Measurements from ENCODE around the gene PRKAR2B.

The PRKAR2B gene

DNA sequence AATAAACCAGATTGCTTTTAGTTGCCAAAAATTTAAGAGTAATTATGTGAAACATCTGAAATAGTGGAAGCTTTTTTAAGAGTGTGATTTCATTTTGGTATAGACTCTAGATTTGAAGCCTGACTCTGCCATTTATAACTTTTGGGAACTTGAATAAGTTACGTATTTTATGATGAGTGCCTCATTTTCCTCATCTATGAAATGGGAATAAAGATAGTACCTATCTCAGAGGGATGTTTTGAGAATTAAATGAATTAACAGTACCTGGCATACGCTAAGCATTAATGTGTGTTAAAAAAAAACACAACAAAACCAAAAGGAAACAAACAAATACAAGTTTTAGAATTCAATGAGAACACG is 12.9 kb downstream of the PRKAR2B start:
- TF ChIP-seq L3MBTL2 (conservative IDR thresholded peaks at IDR 0.05) (no peak), BHLHE40 (IDR thresholded peaks at IDR 0.05; ENCODE audit: borderline replicate concordance) (no peak), ELF4 (IDR thresholded peaks at IDR 0.05) (no peak), HDGF (IDR thresholded peaks at IDR 0.05; ENCODE audit: borderline replicate concordance) (no peak)
- CTCF ChIA-PET: interaction anchor here (0.6 to 1.5 kb wide), 2 partner anchors 9 to 28 kb away, joined by 4 to 5 read pairs; no protein-coding TSS in a partner anchor
- POLR2A ChIA-PET: no interaction called here
- no peak for DNase-seq (ENCODE audit: extremely low spot score)

DNA sequence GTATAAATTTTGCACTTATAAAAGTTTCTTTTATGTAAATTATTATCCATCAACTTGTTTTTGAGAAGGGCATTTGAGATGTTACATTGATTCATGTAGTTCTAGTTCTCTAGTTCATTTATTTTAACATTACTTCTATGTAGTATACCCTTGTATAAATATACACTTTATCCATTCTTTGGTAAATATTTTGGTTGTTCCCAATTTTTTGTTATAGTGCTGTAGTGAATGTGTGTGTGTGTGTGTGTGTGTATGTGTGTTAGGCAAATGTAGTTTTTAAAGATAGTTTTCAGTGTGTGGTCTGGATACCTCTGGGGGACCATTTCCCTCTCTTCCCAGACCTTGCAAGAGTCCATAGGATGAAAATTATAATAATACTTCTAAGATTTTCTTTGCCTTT is 15.0 kb downstream of the PRKAR2B start:
- DNase-seq (ENCODE audit: extremely low spot score): no peak
- POLR2A ChIA-PET: no interaction called here
- CTCF ChIA-PET: no interaction called here
- TF ChIP-seq TARDBP (IDR thresholded peaks at IDR 0.05): no peak
- TF ChIP-seq BHLHE40 (IDR thresholded peaks at IDR 0.05; ENCODE audit: borderline replicate concordance): no peak
- no peak for TF ChIP-seq CTBP1 (IDR thresholded peaks at IDR 0.05; ENCODE audit: borderline replicate concordance)
- TF ChIP-seq HDGF (IDR thresholded peaks at IDR 0.05; ENCODE audit: borderline replicate concordance): no peak
- no peak for TF ChIP-seq NFRKB (IDR thresholded peaks at IDR 0.05)
- no peak for TF ChIP-seq ELF4 (IDR thresholded peaks at IDR 0.05)
- no peak for TF ChIP-seq ARNT (IDR thresholded peaks at IDR 0.05)
- no peak for TF ChIP-seq FOXM1 (IDR thresholded peaks at IDR 0.05; ENCODE audit: borderline replicate concordance)
- TF ChIP-seq SUZ12 (IDR thresholded peaks at IDR 0.05): no peak
- no peak for TF ChIP-seq L3MBTL2 (conservative IDR thresholded peaks at IDR 0.05)
- TF ChIP-seq, protein P1, sequence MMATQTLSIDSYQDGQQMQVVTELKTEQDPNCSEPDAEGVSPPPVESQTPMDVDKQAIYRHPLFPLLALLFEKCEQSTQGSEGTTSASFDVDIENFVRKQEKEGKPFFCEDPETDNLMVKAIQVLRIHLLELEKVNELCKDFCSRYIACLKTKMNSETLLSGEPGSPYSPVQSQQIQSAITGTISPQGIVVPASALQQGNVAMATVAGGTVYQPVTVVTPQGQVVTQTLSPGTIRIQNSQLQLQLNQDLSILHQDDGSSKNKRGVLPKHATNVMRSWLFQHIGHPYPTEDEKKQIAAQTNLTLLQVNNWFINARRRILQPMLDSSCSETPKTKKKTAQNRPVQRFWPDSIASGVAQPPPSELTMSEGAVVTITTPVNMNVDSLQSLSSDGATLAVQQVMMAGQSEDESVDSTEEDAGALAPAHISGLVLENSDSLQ (IDR thresholded peaks at IDR 0.05): no peak
- no peak for TF ChIP-seq FOXK2 (IDR thresholded peaks at IDR 0.05)
- no peak for TF ChIP-seq ZNF384 (IDR thresholded peaks at IDR 0.05)
- TF ChIP-seq LEF1 (IDR thresholded peaks at IDR 0.05; ENCODE audit: borderline replicate concordance): no peak
- TF ChIP-seq FOXA1 (IDR thresholded peaks at IDR 0.05): no peak
- no peak for TF ChIP-seq SP1 (IDR thresholded peaks at IDR 0.05)

DNA sequence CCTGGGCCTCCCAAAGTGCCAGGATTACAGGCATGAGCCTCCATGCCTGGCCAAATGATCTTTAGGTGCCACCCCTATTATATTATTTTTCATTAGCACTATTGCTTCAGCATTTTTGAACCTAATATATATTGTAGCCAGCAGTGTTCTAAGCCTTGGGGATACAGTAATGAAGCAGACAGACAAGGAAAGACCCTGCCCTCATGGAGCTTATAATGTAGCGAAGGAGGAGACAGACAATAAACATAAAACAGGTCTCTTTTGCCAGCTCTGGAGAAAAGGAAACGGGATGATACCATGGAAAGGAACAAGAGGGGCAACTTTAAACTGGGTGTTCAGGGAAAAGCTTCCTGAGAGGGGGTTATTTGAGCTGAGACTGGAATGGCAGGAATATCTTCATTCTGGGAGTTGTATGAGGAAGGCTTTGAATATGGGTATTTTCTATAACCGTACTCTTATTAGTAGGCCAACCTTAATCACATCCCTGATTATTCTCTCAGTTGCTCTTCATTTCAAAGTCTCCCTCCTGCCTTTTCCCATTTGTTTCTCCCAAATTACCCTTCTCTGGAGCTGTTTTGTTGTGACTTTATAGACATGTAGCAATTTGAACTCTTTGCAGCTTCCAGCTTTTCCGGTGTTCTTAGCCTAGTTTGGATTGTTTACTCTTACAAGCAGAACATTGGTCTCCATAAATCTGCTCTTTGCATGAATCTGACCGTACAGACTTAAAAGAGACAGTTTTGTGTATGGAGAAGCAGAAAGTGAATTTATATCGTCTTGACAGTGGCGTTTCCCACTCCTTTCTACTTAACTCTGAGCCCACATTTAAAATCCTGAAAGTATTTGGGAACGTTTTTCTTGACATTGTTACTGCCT is 19.0 kb downstream of the PRKAR2B start:
- TF ChIP-seq FOXM1 (IDR thresholded peaks at IDR 0.05; ENCODE audit: borderline replicate concordance) (no peak), L3MBTL2 (conservative IDR thresholded peaks at IDR 0.05) (no peak), ZNF384 (IDR thresholded peaks at IDR 0.05) (no peak), TARDBP (IDR thresholded peaks at IDR 0.05) (no peak), BHLHE40 (IDR thresholded peaks at IDR 0.05; ENCODE audit: borderline replicate concordance) (no peak), NFRKB (IDR thresholded peaks at IDR 0.05) (no peak), ELF4 (IDR thresholded peaks at IDR 0.05) (no peak), FOXK2 (IDR thresholded peaks at IDR 0.05) (no peak)
- TF ChIP-seq, protein P1 (IDR thresholded peaks at IDR 0.05): no peak
- ChIA-PET POLR2A (no interaction called here), CTCF (no interaction called here)
- DNase-seq (ENCODE audit: extremely low spot score): no peak

DNA sequence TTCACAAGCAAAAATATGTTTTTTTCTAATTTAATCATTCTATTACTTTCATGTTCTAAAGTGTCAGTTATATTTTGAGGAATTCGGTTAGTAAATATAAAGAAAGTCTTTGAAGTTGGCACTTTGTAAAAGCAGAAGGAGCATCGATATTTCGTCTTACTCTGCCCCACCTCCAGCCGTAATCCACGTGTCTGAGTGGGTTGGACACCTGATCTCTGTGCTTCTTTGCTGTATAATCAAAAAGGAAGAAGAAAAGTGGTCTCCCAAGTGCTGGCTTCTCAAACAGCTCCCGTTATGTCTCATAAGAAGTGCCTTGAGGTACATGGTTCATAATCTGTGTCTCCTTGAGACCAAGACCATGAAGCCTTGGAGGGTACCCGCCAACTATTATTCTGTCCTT is 19.8 kb downstream of the PRKAR2B start:
- ChIA-PET POLR2A (no interaction called here), CTCF (no interaction called here)
- no peak for DNase-seq (ENCODE audit: extremely low spot score)
- TF ChIP-seq SP1 (IDR thresholded peaks at IDR 0.05) (no peak), BHLHE40 (IDR thresholded peaks at IDR 0.05; ENCODE audit: borderline replicate concordance) (no peak), FOXM1 (IDR thresholded peaks at IDR 0.05; ENCODE audit: borderline replicate concordance) (no peak), ELF4 (IDR thresholded peaks at IDR 0.05) (no peak), HDGF (IDR thresholded peaks at IDR 0.05; ENCODE audit: borderline replicate concordance) (no peak), L3MBTL2 (conservative IDR thresholded peaks at IDR 0.05) (no peak), NFRKB (IDR thresholded peaks at IDR 0.05) (no peak)

DNA sequence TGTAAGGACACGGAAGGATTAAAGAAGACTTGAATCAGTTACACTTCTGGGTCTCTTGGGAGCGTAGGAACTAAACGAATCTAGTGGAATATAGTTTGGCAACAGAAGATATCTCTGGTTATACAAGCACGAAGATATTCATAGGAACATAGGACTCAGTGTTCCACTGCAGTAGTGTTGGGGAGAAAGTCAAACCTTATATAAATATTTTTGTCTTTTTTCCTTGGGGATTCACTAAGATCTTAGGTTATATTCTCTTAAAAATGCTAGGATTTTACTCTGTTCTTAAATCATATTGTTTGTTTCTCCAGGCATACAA is 21.4 kb downstream of the PRKAR2B start:
- ChIA-PET CTCF (no interaction called here), POLR2A (no interaction called here)
- TF ChIP-seq HDGF (IDR thresholded peaks at IDR 0.05; ENCODE audit: borderline replicate concordance) (no peak), SP1 (IDR thresholded peaks at IDR 0.05) (no peak), SUZ12 (IDR thresholded peaks at IDR 0.05) (no peak), CTBP1 (IDR thresholded peaks at IDR 0.05; ENCODE audit: borderline replicate concordance) (no peak), NFRKB (IDR thresholded peaks at IDR 0.05) (no peak), FOXM1 (IDR thresholded peaks at IDR 0.05; ENCODE audit: borderline replicate concordance) (no peak), ZNF384 (IDR thresholded peaks at IDR 0.05) (no peak), FOXK2 (IDR thresholded peaks at IDR 0.05) (no peak), TARDBP (IDR thresholded peaks at IDR 0.05) (no peak), LEF1 (IDR thresholded peaks at IDR 0.05; ENCODE audit: borderline replicate concordance) (no peak), L3MBTL2 (conservative IDR thresholded peaks at IDR 0.05) (no peak), FOXA1 (IDR thresholded peaks at IDR 0.05) (no peak), ELF4 (IDR thresholded peaks at IDR 0.05) (no peak)
- TF ChIP-seq, protein P1 (IDR thresholded peaks at IDR 0.05): no peak
- DNase-seq (ENCODE audit: extremely low spot score): no peak

DNA sequence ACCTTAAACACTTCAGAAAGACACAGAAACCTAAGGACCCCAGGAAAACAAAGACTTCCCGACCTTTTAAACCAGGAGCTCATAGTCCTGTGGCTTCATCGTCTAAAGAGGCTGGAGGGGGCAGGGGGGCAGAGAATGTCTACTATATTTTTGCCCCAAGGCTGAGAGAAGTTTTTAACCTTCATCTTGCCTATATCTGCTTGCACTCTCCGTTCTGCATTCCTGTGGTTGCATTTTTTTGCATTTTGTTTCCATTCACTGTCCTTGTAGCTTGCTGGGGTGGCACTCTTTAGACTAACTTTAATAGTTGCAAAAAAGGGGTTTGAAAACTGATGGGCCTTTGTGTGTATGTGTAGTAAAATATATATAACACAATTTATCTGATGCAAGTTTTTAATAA is 23.7 kb downstream of the PRKAR2B start:
- DNase-seq (ENCODE audit: extremely low spot score): no peak
- ChIA-PET CTCF (no interaction called here), POLR2A (no interaction called here)
- TF ChIP-seq SP1 (IDR thresholded peaks at IDR 0.05): no peak

DNA sequence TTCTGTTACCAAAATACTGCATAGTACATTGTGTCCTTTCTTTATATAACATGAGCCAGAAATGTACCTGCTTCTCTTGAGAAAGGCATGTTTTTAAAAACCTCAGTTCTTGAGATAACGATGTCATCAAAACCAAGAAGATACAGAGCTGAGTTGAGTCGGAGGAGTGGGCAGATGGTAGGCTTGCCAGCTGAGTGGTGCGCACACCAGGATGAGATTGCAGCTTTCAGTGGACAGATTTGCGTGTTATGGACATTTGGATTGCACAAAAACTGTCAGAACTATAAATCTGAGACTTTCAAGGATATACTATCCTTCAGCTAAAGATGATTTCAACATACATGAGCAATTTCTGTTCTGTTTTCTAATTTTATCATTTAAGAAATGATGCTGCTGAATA is 25.0 kb downstream of the PRKAR2B start:
- POLR2A ChIA-PET: no interaction called here
- no peak for DNase-seq (ENCODE audit: extremely low spot score)
- CTCF ChIA-PET: interaction anchor here (0.6 kb wide), 1 partner anchor 78 kb away, joined by 3 read pairs; no protein-coding TSS in a partner anchor
- TF ChIP-seq SP1 (IDR thresholded peaks at IDR 0.05) (no peak), CTBP1 (IDR thresholded peaks at IDR 0.05; ENCODE audit: borderline replicate concordance) (no peak), ZNF384 (IDR thresholded peaks at IDR 0.05) (no peak), NFRKB (IDR thresholded peaks at IDR 0.05) (no peak), ELF4 (IDR thresholded peaks at IDR 0.05) (no peak), BHLHE40 (IDR thresholded peaks at IDR 0.05; ENCODE audit: borderline replicate concordance) (no peak), LEF1 (IDR thresholded peaks at IDR 0.05; ENCODE audit: borderline replicate concordance) (no peak), HDGF (IDR thresholded peaks at IDR 0.05; ENCODE audit: borderline replicate concordance) (no peak), L3MBTL2 (conservative IDR thresholded peaks at IDR 0.05) (no peak)

Measured in HEK293T (cell line).